Measurements from ENCODE around the gene FYCO1. TPM values are rescaled to one million over a fixed set of nuclear protein-coding genes. Genes with fewer than 3 reads are reported as not detected.

Gene FYCO1
- total and polyA plus RNA-seq, 9 of the 15 experiments (the other 6 are each of a cell fraction or from before 2014, with no cell fraction given) = 2.1 to 13.8 (median 7.4) TPM

- no peak overlapping the region for H3K27ac ChIP-seq (ENCODE audit: extremely low read depth, low read depth, low read length)
- BruUV-seq (replicated peaks) = no TSS peak
- no peaks in the 10 kb centered on the region for H3K9me1 ChIP-seq (ENCODE audit: control insufficient read depth, insufficient read depth, low read length)
- H4K20me1 ChIP-seq (replicated peaks; ENCODE audit: control insufficient read depth, insufficient read depth, low read length) = no peaks in the 10 kb centered on the region
- no peak overlapping the region for H3K9ac ChIP-seq (ENCODE audit: insufficient read depth in 1 of 2, low read depth in 2 of 2, low read length in 2 of 2)
- no peaks in the 10 kb centered on the region for H3K27me3 ChIP-seq (ENCODE audit: control insufficient read depth in 2 of 2, insufficient read depth in 2 of 2, low read length in 2 of 2)
- in situ Hi-C loops (cut with MboI) (no loop called here), intact Hi-C loops (cut with micrococcal nuclease) (no loop called here)
- ATAC-seq = no peak
- H2AFZ ChIP-seq (ENCODE audit: low read depth, low read length) = no peak overlapping the region
- H3K4me1 ChIP-seq (replicated peaks in 1 of 2; ENCODE audit: control insufficient read depth in 2 of 2, insufficient read depth in 2 of 2, low read length in 2 of 2) = peaks cover 0 to 7% of the 10 kb centered on the region in 2 experiments; a peak in 2 of 5 replicates
- FAIRE-seq = no peak
- H3K9me3 ChIP-seq (replicated peaks; ENCODE audit: control insufficient read depth, insufficient read depth, low read depth, low read length) = no peaks in the 10 kb centered on the region
- H3K36me3 ChIP-seq (ENCODE audit: control insufficient read depth, insufficient read depth, low read length) = peaks cover 93% of the 10 kb centered on the region
- no peaks in the 10 kb centered on the region for H3K79me2 ChIP-seq (ENCODE audit: control insufficient read depth, insufficient read depth, low read length)
- 69% methylated on average over 6 of the region's 6 CpGs for WGBS (ENCODE audit: insufficient coverage, low coverage, missing lambda C conversion rate)
- ChIA-PET CTCF (ENCODE audit: low intra/inter-chr PET ratio) (no interaction called here), POLR2A (interaction anchor here (0.6 to 1.2 kb wide), 7 partner anchors 8 to 104 kb away, joined by 3 to 7 read pairs (median 3); no protein-coding TSS in a partner anchor)
- TF ChIP-seq MAFF (IDR thresholded peaks at IDR 0.05; ENCODE audit: low read length) = no peak
- TF ChIP-seq TSC22D4 (tag; IDR thresholded peaks at IDR 0.05) = no peak
- peak; percentile 34; the same call in 1 of the 2 replicates for TF ChIP-seq CBFA2T3 (IDR thresholded peaks at IDR 0.05)
- TF ChIP-seq ZNF277 (CRISPR knock-in tag; IDR thresholded peaks at IDR 0.05; ENCODE audit: borderline replicate concordance) = no peak
- TF ChIP-seq DEAF1 (CRISPR knock-in tag; IDR thresholded peaks at IDR 0.05) = no peak
- no peak for TF ChIP-seq ZFPM2 (CRISPR knock-in tag; IDR thresholded peaks at IDR 0.05)
- no peak for TF ChIP-seq HDGF (IDR thresholded peaks at IDR 0.05)
- TF ChIP-seq ZNF316 (IDR thresholded peaks at IDR 0.05) = peak; percentile 45; the same call in 1 of the 2 replicates
- no peak for TF ChIP-seq STAT6 (CRISPR knock-in tag; IDR thresholded peaks at IDR 0.05)
- H3K4me3 ChIP-seq = no peak overlapping the region
- no peak overlapping the region for H3K4me2 ChIP-seq (ENCODE audit: insufficient read depth, low read length)
- DNase-seq (ENCODE audit: extremely low read depth in 1 of 4, low spot score in 3 of 4) = no peak
These were observed 19.2 kb downstream of the FYCO1 start for GRCh38 chr3:45976191-45977091.

Measured in K562 (cell line).